Measurements from ENCODE around the gene MYCL.

MYCL gene

DNA sequence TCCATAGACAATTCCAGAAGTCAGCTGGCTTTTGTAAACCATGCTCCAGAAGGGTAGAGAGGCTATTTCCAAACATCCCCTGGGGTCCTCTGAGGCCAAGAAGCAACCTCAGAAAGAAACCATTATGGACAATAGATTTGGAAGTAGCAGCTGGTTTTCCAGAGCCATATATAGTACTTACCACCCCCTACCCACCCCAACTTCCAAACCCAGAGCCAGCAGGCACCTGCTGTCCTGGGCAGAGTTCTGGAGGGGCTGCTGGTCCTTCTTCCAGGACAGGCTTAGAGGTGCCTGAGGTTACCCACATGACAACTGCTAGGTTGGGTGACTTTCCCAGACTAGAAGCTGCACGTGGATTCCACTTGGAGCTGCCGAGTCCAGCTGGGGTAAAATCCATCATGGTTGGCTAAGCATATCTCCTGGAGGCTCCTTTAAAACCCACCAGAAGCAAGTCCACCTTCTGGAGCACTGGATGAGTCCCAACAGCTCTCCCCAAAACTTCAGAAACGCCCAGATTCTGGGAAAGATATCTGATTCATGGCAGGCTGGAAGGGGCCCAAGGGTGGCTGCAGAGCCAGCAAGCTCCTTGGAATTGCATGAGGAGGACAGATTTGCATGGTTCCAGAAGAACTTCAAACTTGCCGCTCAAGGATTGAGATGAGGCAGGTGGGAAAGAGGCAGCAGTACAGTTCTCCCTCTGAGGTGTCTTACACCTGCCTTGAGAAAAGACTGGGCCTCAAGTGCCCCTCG lies 5.8 kb downstream of the MYCL start:
- no peak for ATAC-seq

DNA sequence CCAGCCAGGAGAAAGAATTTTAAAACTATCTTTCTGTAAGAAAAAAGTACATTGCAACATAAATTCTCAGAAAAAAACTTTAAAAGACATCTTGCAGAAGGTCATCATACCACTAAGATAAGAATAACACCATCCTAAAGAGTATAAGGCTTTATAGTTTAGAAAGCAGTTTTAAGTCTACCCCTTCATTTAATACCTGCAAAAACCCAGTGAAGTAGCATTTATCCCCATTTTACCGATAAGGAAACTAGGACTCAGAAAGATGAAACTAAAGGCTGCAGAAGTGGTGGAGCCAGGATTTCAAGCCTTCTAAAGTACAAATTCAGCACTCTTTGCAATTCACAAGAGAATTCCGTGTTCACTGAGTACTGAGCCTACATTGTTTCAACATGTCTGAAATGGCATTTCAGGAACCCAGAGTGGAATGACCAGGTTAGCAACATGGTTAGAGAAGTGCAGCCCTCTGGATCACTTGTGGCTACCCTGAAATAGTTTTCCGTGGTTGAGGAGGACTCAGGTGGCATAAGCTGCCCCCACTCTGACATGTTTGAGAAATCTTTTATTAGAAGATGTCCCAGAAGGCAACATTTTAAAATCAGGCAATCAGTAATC lies 6.7 kb downstream of the MYCL start:
- TF ChIP-seq, protein P1, sequence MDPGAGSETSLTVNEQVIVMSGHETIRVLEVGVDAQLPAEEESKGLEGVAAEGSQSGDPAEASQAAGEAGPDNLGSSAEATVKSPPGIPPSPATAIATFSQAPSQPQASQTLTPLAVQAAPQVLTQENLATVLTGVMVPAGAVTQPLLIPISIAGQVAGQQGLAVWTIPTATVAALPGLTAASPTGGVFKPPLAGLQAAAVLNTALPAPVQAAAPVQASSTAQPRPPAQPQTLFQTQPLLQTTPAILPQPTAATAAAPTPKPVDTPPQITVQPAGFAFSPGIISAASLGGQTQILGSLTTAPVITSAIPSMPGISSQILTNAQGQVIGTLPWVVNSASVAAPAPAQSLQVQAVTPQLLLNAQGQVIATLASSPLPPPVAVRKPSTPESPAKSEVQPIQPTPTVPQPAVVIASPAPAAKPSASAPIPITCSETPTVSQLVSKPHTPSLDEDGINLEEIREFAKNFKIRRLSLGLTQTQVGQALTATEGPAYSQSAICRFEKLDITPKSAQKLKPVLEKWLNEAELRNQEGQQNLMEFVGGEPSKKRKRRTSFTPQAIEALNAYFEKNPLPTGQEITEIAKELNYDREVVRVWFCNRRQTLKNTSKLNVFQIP (CRISPR knock-in tag; IDR thresholded peaks at IDR 0.05; ENCODE audit: borderline replicate concordance, low read depth) = no peak
- TF ChIP-seq BACH2 (CRISPR knock-in tag; IDR thresholded peaks at IDR 0.05; ENCODE audit: borderline replicate concordance) = no peak
- TF ChIP-seq, protein P2, sequence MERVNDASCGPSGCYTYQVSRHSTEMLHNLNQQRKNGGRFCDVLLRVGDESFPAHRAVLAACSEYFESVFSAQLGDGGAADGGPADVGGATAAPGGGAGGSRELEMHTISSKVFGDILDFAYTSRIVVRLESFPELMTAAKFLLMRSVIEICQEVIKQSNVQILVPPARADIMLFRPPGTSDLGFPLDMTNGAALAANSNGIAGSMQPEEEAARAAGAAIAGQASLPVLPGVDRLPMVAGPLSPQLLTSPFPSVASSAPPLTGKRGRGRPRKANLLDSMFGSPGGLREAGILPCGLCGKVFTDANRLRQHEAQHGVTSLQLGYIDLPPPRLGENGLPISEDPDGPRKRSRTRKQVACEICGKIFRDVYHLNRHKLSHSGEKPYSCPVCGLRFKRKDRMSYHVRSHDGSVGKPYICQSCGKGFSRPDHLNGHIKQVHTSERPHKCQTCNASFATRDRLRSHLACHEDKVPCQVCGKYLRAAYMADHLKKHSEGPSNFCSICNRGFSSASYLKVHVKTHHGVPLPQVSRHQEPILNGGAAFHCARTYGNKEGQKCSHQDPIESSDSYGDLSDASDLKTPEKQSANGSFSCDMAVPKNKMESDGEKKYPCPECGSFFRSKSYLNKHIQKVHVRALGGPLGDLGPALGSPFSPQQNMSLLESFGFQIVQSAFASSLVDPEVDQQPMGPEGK (CRISPR knock-in tag; IDR thresholded peaks at IDR 0.05; ENCODE audit: borderline replicate concordance) = no peak
- no peak for TF ChIP-seq ZFP30 (CRISPR knock-in tag; IDR thresholded peaks at IDR 0.05)
- TF ChIP-seq ARNTL (CRISPR knock-in tag; IDR thresholded peaks at IDR 0.05; ENCODE audit: borderline replicate concordance, low read depth) = no peak
- TF ChIP-seq ZNF70 (CRISPR knock-in tag; IDR thresholded peaks at IDR 0.05) = no peak
- no peak for TF ChIP-seq TCF4 (CRISPR knock-in tag; IDR thresholded peaks at IDR 0.05; ENCODE audit: borderline replicate concordance)
- no peak for ATAC-seq

More for the DNA sequence above, 5.8 kb downstream of the MYCL start:
- TF ChIP-seq PPARA (CRISPR knock-in tag; IDR thresholded peaks at IDR 0.05; ENCODE audit: borderline replicate concordance) = no peak
- no peak for TF ChIP-seq SNAI2 (CRISPR knock-in tag; IDR thresholded peaks at IDR 0.05)
- no peak for TF ChIP-seq OSR1 (CRISPR knock-in tag; IDR thresholded peaks at IDR 0.05)
- no peak for TF ChIP-seq TCF4 (CRISPR knock-in tag; IDR thresholded peaks at IDR 0.05; ENCODE audit: borderline replicate concordance)
- no peak for TF ChIP-seq ZFP3 (CRISPR knock-in tag; IDR thresholded peaks at IDR 0.05)
- TF ChIP-seq ZNF8 (CRISPR knock-in tag; IDR thresholded peaks at IDR 0.05) = no peak
- TF ChIP-seq ZNF70 (CRISPR knock-in tag; IDR thresholded peaks at IDR 0.05) = no peak
- TF ChIP-seq, protein P3, sequence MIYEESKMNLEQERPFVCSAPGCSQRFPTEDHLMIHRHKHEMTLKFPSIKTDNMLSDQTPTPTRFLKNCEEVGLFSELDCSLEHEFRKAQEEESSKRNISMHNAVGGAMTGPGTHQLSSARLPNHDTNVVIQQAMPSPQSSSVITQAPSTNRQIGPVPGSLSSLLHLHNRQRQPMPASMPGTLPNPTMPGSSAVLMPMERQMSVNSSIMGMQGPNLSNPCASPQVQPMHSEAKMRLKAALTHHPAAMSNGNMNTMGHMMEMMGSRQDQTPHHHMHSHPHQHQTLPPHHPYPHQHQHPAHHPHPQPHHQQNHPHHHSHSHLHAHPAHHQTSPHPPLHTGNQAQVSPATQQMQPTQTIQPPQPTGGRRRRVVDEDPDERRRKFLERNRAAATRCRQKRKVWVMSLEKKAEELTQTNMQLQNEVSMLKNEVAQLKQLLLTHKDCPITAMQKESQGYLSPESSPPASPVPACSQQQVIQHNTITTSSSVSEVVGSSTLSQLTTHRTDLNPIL (CRISPR knock-in tag; IDR thresholded peaks at IDR 0.05; ENCODE audit: low read depth) = no peak
- TF ChIP-seq, protein P4, sequence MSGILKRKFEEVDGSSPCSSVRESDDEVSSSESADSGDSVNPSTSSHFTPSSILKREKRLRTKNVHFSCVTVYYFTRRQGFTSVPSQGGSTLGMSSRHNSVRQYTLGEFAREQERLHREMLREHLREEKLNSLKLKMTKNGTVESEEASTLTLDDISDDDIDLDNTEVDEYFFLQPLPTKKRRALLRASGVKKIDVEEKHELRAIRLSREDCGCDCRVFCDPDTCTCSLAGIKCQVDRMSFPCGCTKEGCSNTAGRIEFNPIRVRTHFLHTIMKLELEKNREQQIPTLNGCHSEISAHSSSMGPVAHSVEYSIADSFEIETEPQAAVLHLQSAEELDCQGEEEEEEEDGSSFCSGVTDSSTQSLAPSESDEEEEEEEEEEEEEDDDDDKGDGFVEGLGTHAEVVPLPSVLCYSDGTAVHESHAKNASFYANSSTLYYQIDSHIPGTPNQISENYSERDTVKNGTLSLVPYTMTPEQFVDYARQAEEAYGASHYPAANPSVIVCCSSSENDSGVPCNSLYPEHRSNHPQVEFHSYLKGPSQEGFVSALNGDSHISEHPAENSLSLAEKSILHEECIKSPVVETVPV (CRISPR knock-in tag; IDR thresholded peaks at IDR 0.05) = no peak

DNA sequence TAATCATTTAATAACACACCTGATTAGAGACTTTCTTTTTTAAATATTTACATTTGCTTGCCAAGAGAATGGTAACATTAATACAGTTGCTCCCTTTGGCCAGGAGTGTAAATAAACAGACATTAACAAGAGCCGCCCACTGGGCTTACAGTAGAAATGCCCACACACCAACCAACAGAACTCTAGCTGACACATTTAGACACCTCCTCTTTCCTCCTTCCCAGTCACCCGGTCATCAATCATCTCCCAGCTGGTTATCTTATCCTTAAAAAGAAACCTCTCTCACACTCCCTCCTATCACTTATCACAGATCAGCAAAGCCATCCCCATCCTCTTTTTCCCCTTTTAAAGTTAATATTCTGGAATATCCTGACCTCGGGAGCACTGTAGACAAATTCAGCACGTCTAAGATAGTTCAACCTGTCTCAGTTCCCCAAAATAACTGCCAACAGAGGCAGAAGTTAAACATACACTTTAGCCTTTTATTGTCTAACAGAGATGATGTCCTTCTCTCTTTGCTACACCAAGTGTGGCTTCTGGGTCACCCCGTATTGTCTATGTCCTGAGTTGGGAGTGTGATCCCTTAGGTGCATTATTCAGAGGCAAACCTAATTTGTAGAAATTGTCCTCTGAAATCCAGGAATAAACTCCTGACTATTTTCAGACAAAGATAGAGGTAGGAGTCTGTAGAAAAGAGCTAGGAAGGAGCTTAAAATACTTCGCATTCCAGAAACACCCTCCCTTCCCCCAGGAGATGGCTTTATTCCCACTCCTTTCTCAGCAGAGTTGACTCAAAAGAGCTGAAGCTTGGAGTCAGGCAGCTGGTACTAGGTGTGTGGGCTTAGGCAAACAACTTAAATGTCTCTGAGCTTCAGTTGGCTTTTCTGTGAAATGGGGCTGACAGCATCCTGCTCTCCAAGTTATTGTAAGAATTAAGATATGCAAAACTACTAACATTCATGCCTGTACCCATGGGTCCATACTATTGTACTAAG lies 8.8 kb downstream of the MYCL start:
- peak; percentile 84 for ATAC-seq
- TF ChIP-seq TOX (CRISPR knock-in tag; IDR thresholded peaks at IDR 0.05; ENCODE audit: borderline replicate concordance) = no peak
- no peak for TF ChIP-seq OSR1 (CRISPR knock-in tag; IDR thresholded peaks at IDR 0.05)
- TF ChIP-seq, protein P3 (CRISPR knock-in tag; IDR thresholded peaks at IDR 0.05; ENCODE audit: low read depth) = no peak
- TF ChIP-seq ZNF565 (CRISPR knock-in tag; conservative IDR thresholded peaks at IDR 0.05; ENCODE audit: low read depth) = no peak
- TF ChIP-seq SNAI2 (CRISPR knock-in tag; IDR thresholded peaks at IDR 0.05) = no peak
- TF ChIP-seq GLIS3 (CRISPR knock-in tag; IDR thresholded peaks at IDR 0.05) = no peak
- TF ChIP-seq ZC3H10 (CRISPR knock-in tag; IDR thresholded peaks at IDR 0.05) = no peak
- no peak for TF ChIP-seq BACH2 (CRISPR knock-in tag; IDR thresholded peaks at IDR 0.05; ENCODE audit: borderline replicate concordance)
- no peak for TF ChIP-seq CSDC2 (CRISPR knock-in tag; IDR thresholded peaks at IDR 0.05)
- TF ChIP-seq, protein P4 (CRISPR knock-in tag; IDR thresholded peaks at IDR 0.05) = no peak
- TF ChIP-seq ISL1 (CRISPR knock-in tag; IDR thresholded peaks at IDR 0.05) = no peak
- no peak for TF ChIP-seq ZNF8 (CRISPR knock-in tag; IDR thresholded peaks at IDR 0.05)
- TF ChIP-seq, protein P1 (CRISPR knock-in tag; IDR thresholded peaks at IDR 0.05; ENCODE audit: borderline replicate concordance, low read depth) = no peak
- no peak for TF ChIP-seq ESRRG (CRISPR knock-in tag; IDR thresholded peaks at IDR 0.05)
- TF ChIP-seq PPARA (CRISPR knock-in tag; IDR thresholded peaks at IDR 0.05; ENCODE audit: borderline replicate concordance) = no peak
- no peak for TF ChIP-seq ZFP3 (CRISPR knock-in tag; IDR thresholded peaks at IDR 0.05)
- TF ChIP-seq ARNTL (CRISPR knock-in tag; IDR thresholded peaks at IDR 0.05; ENCODE audit: borderline replicate concordance, low read depth) = no peak
- TF ChIP-seq ZFP30 (CRISPR knock-in tag; IDR thresholded peaks at IDR 0.05) = no peak
- no peak for TF ChIP-seq RARB (CRISPR knock-in tag; IDR thresholded peaks at IDR 0.05)
- no peak for TF ChIP-seq TCF4 (CRISPR knock-in tag; IDR thresholded peaks at IDR 0.05; ENCODE audit: borderline replicate concordance)

All from SK-N-SH treated with all-trans-retinoic acid at 6 μM for 48 hours (cell line).